K562 treated with DMSO at 1 percent for 48 hours (cell line): ENCODE results near the gene AMD1. TPM values are rescaled to one million over a fixed set of nuclear protein-coding genes. Genes with fewer than 3 reads are reported as not detected.

Experiments used
- total RNA-seq: library from RNA; unstranded; fragments of 300-600 nt; gene quantifications from 2 replicates; pipeline ENCODE4 v1.2.3, GENCODE V29; 2022; ENCODE audit warnings: low replicate concordance; ENCODE audit errors: extremely low read depth

Gene AMD1
- total RNA-seq = not detected in 2 replicates

DNA sequence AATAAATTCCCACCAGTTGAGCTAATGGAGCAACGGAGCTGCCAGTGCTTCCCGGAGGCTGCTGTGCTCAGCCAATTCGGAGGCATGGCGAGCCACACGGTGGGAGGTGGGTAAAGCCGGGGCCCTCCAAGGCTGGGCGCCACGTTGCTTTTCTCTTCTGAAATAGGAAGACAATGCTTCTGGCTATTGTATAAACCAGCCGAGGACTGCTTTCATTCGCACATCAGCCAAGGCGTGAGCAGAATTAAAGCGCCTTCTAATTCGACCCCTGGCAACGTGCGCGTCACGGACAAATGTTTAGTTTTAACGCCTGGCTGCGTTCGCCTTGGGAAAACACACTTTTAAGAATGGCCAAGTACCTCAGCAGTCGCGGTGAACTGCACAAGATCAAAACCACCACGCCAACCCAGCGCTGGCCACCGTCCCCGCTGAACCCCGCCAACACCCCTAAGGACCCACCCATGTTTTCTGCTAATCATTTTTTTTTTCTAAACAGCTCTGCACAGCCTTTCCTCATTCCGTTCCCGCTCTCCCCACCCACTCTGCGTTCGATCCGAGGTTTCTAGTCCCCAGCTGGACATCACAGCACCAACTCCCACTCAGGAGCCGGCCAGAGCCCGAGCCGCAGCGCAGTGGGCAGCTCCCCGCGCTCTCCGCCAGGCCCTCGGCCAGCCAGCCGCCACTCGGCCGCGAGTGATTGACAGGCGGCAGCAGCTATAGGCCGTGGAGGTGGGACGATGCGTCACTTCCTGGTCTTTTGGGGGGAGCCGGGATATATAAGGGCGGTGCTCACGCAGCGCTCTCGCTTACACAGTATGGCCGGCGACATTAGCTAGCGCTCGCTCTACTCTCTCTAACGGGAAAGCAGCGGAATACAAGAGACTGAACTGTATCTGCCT, at the start of gene AMD1:
TSS of gene AMD1 (plus strand) at position 805 of the 899 bp plus-strand sequence. CDS start 321 bp downstream, outside the sequence.

Other genes starting within 250 kb of the AMD1 start
- gene CDK19, start 59.3 kb upstream of the AMD1 start, total RNA-seq = not detected in 2 replicates
- not detected in 2 replicates for gene GTF3C6, start 83.9 kb downstream of the AMD1 start, total RNA-seq
- gene RPF2, start 107.3 kb downstream of the AMD1 start, total RNA-seq = not detected in 2 replicates
- gene SLC16A10, start 212.7 kb downstream of the AMD1 start, total RNA-seq = not detected in 2 replicates